HEK293 (cell line): Measurements from ENCODE around the gene ZCCHC10.

Experiments
- CTCF ChIA-PET: fragments of 350-600 bp; formaldehyde crosslinking; extraction: SDS; loops from one replicate; lab custom pipeline; 2021; ENCODE audit warnings: antibody characterized with exemption; lab: Yijun Ruan, JAX
- POLR2A ChIA-PET: fragments of 300-600 bp; formaldehyde crosslinking; extraction: SDS; loops from one replicate; lab custom pipeline; 2020; ENCODE audit warnings: antibody characterized with exemption, inconsistent platforms; lab: Yijun Ruan, JAX
- H3K27ac ChIP-seq: fragments of 200-500 bp; sonication (Bioruptor generic); 2 replicates; pipeline ENCODE4 v1.5.1; 2014; ENCODE audit warnings: low read depth, low read length, control low read depth, inconsistent platforms; ENCODE audit errors: extremely low read depth
- H3K36me3 ChIP-seq, 2 experiments: fragments of 200-500 bp in 1 of 2; sonication (Bioruptor generic) in 1 of 2; 1 replicate in 1 of 2; 2 replicates in 1 of 2; pipeline ENCODE4 v1.5.1; 2014 to 2017; ENCODE audit warnings: inconsistent platforms in 2 of 2, low read length in 2 of 2; ENCODE audit not compliant: control insufficient read depth in 2 of 2, insufficient read depth in 1 of 2
- H3K4me1 ChIP-seq: fragments of 200-500 bp; sonication (Bioruptor generic); 2 replicates; pipeline ENCODE4 v1.5.1; 2014; ENCODE audit warnings: mild to moderate bottlenecking, low read length, inconsistent platforms; ENCODE audit not compliant: control insufficient read depth, insufficient read depth
- H3K4me3 ChIP-seq: 2 replicates; pipeline ENCODE4 v1.5.1; 2011; ENCODE audit warnings: low read depth, mild to moderate bottlenecking, control low read depth, low read length, moderate library complexity
- H3K9me3 ChIP-seq: fragments of 200-500 bp; sonication (Bioruptor generic); 2 replicates; pipeline ENCODE4 v1.5.1; 2014; ENCODE audit warnings: low read depth, low read length, inconsistent platforms; ENCODE audit not compliant: control insufficient read depth, insufficient read depth
- BCL11B ChIP-seq: fragments of 450-650 bp; formaldehyde crosslinking; IDR thresholded peaks from 2 replicates; pipeline ENCODE4 v1.5.1; 2016; ENCODE audit warnings: low read depth, missing biosample characterization, missing genetic modification characterization
- KLF9 ChIP-seq: fragments of 450-650 bp; formaldehyde crosslinking; IDR thresholded peaks from 2 replicates; pipeline ENCODE4 v1.5.1; 2016; ENCODE audit warnings: missing biosample characterization, missing genetic modification characterization, low read depth
- MYNN ChIP-seq: fragments of 450-650 bp; formaldehyde crosslinking; IDR thresholded peaks from 2 replicates; pipeline ENCODE4 v1.5.1; 2016; ENCODE audit warnings: missing biosample characterization, missing genetic modification characterization, borderline replicate concordance
- SP3 ChIP-seq: fragments of 450-650 bp; formaldehyde crosslinking; IDR thresholded peaks from 2 replicates; pipeline ENCODE4 v1.5.1; 2016; ENCODE audit warnings: missing biosample characterization, missing genetic modification characterization
- TCF7L2 ChIP-seq: IDR thresholded peaks from 2 replicates; pipeline ENCODE4 v1.6.1; 2011; ENCODE audit warnings: low read depth, mild to moderate bottlenecking, inconsistent platforms, low read length, moderate library complexity, borderline replicate concordance
- WT1 ChIP-seq: fragments of 450-650 bp; formaldehyde crosslinking; IDR thresholded peaks from 2 replicates; pipeline ENCODE4 v1.5.1; 2016; ENCODE audit warnings: missing biosample characterization, missing genetic modification characterization
- YY2 ChIP-seq: fragments of 450-650 bp; formaldehyde crosslinking; IDR thresholded peaks from 2 replicates; pipeline ENCODE4 v1.5.1; 2016; ENCODE audit warnings: missing biosample characterization, missing genetic modification characterization
- ZBTB11 ChIP-seq: fragments of 450-650 bp; formaldehyde crosslinking; conservative IDR thresholded peaks from 2 replicates; pipeline ENCODE4 v1.5.1; 2016; ENCODE audit warnings: low read depth, missing biosample characterization, missing genetic modification characterization
- ZBTB49 ChIP-seq: fragments of 450-650 bp; formaldehyde crosslinking; IDR thresholded peaks from 2 replicates; pipeline ENCODE4 v1.5.1; 2016; ENCODE audit warnings: missing biosample characterization, missing genetic modification characterization, low read depth
- ZBTB8A ChIP-seq: fragments of 450-650 bp; formaldehyde crosslinking; IDR thresholded peaks from 2 replicates; pipeline ENCODE4 v1.5.1; 2016; ENCODE audit warnings: missing biosample characterization, missing genetic modification characterization
- ZEB2 ChIP-seq: fragments of 450-650 bp; formaldehyde crosslinking; IDR thresholded peaks from 2 replicates; pipeline ENCODE4 v1.5.1; 2016; ENCODE audit warnings: missing biosample characterization, missing genetic modification characterization
- ZIC2 ChIP-seq: fragments of 450-650 bp; formaldehyde crosslinking; IDR thresholded peaks from 2 replicates; pipeline ENCODE4 v1.5.1; 2016; ENCODE audit warnings: missing biosample characterization, missing genetic modification characterization
- ZNF211 ChIP-seq: fragments of 450-650 bp; formaldehyde crosslinking; IDR thresholded peaks from 2 replicates; pipeline ENCODE4 v1.5.1; 2016; ENCODE audit warnings: low read depth, missing biosample characterization, missing genetic modification characterization
- ZNF394 ChIP-seq: fragments of 450-650 bp; formaldehyde crosslinking; IDR thresholded peaks from 2 replicates; pipeline ENCODE4 v1.5.1; 2016; ENCODE audit warnings: missing biosample characterization, missing genetic modification characterization, mild to moderate bottlenecking, moderate library complexity, borderline replicate concordance
- ZNF501 ChIP-seq: fragments of 450-650 bp; formaldehyde crosslinking; IDR thresholded peaks from 2 replicates; pipeline ENCODE4 v1.5.1; 2016; ENCODE audit warnings: missing biosample characterization, missing genetic modification characterization
- ZNF561 ChIP-seq: fragments of 450-650 bp; IDR thresholded peaks from 2 replicates; pipeline ENCODE4 v1.5.1; 2018; ENCODE audit warnings: missing biosample characterization, missing genetic modification characterization, borderline replicate concordance
- ZNF571 ChIP-seq: fragments of 450-650 bp; formaldehyde crosslinking; IDR thresholded peaks from 2 replicates; pipeline ENCODE4 v1.5.0; 2017; ENCODE audit warnings: missing biosample characterization, missing genetic modification characterization
- ZNF692 ChIP-seq: fragments of 450-650 bp; formaldehyde crosslinking; IDR thresholded peaks from 2 replicates; pipeline ENCODE4 v1.5.1; 2016; ENCODE audit warnings: missing biosample characterization, missing genetic modification characterization
- ZNF843 ChIP-seq: fragments of 450-650 bp; formaldehyde crosslinking; IDR thresholded peaks from 2 replicates; pipeline ENCODE4 v1.5.1; 2016; ENCODE audit warnings: missing biosample characterization, missing genetic modification characterization
- TF ChIP-seq, protein P1 (sequence below): fragments of 450-650 bp; formaldehyde crosslinking; IDR thresholded peaks from 2 replicates; pipeline ENCODE4 v1.5.1; 2016; ENCODE audit warnings: missing biosample characterization, missing genetic modification characterization
- TF ChIP-seq, protein P2 (sequence below): fragments of 450-650 bp; formaldehyde crosslinking; optimal IDR thresholded peaks from 2 replicates; pipeline ENCODE3; 2016; ENCODE audit warnings: missing biosample characterization, mild to moderate bottlenecking, missing genetic modification characterization
- TF ChIP-seq, protein P3 (sequence below): fragments of 450-650 bp; formaldehyde crosslinking; IDR thresholded peaks from 2 replicates; pipeline ENCODE4 v1.5.1; 2016; ENCODE audit warnings: missing biosample characterization, missing genetic modification characterization

Gene ZCCHC10

GRCh38 chr5:133052317-133053175, 26.2 kb upstream of the ZCCHC10 start (continued):
- TF ChIP-seq, protein P1, sequence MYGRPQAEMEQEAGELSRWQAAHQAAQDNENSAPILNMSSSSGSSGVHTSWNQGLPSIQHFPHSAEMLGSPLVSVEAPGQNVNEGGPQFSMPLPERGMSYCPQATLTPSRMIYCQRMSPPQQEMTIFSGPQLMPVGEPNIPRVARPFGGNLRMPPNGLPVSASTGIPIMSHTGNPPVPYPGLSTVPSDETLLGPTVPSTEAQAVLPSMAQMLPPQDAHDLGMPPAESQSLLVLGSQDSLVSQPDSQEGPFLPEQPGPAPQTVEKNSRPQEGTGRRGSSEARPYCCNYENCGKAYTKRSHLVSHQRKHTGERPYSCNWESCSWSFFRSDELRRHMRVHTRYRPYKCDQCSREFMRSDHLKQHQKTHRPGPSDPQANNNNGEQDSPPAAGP (tag by site-specific recombination), result 0 out of 2 replicates have a peak, but pooled peaks have one; percentile 15
- TF ChIP-seq ZNF561 (tag by site-specific recombination) (no peak), WT1 (no peak), BCL11B (peak; percentile 16; the same call in 1 of the 2 replicates), KLF9 (tag by site-specific recombination) (peak; percentile 64; the same call in 1 of the 2 replicates), ZBTB11 (tag by site-specific recombination) (peak; percentile 44; the same call in 1 of the 2 replicates), ZNF571 (no peak), ZNF211 (tag by site-specific recombination) (no peak)

DNA sequence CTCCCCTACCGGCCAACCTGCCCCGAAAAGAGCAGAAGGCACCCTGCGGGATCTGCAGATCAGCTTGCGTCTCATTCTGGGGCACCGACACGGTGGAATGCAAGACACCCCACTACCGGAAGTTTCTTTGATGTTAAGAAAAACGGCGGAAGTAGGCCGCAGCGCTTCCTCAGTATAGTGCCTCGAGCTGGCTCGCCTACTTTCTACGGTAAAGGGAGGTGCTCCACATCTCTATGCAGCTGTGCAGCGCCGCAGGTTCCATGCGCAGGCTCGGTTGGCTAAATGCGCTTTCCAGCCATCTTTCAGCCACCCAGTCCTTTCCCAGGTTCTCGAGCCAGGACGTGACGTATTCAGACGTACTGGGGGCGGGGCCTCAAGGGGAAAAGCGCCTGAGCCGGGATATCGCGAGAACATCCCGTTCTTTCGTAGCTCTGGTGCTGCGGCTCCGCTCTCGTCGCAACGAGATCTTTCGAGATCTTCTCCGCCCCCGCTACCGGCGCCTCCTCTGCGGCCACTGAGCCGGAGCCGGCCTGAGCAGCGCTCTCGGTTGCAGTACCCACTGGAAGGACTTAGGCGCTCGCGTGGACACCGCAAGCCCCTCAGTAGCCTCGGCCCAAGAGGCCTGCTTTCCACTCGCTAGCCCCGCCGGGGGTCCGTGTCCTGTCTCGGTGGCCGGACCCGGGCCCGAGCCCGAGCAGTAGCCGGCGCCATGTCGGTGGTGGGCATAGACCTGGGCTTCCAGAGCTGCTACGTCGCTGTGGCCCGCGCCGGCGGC, 25.4 kb upstream of the ZCCHC10 start, which contains the start of gene HSPA4:
HSPA4 (plus strand) TSS at position 472 of the 775 bp plus-strand sequence; CDS start at position 710, 238 bp downstream.
- ChIA-PET POLR2A (interaction anchor here (0.7 to 2.6 kb wide), 18 partner anchors 8 to 990 kb away, joined by 3 to 23 read pairs (median 4); partner anchors contain the start of genes AFF4, GDF9 and UQCRQ), CTCF (interaction anchor here (0.7 kb wide), 1 partner anchor 244 kb away, joined by 4 read pairs; no protein-coding TSS in a partner anchor)
- Histone ChIP-seq H3K4me1 (peaks cover 19% of the 10 kb centered on the region), H3K9me3 (no peaks in the 10 kb centered on the region), H3K27ac (peak within 1 kb of the TSS; percentile 97), H3K4me3 (peak within 1 kb of the TSS; percentile 94), H3K36me3 (no peaks in the 10 kb centered on the region)
- TF ChIP-seq SP3 (tag by site-specific recombination) (peak; percentile 86), ZEB2 (tag by site-specific recombination) (peak; percentile 61), TCF7L2 (peak; percentile 96), ZNF501 (tag by site-specific recombination) (peak; percentile 36), MYNN (tag by site-specific recombination) (no peak), ZBTB8A (tag by site-specific recombination) (peak; percentile 58; the same call in 1 of the 2 replicates), ZNF692 (peak; percentile 40; the same call in 1 of the 2 replicates), YY2 (peak; percentile 61), ZNF843 (tag by site-specific recombination) (no peak; the same call in 1 of the 2 replicates), ZNF394 (tag by site-specific recombination) (peak; percentile 71; the same call in 1 of the 2 replicates), ZIC2 (peak; percentile 22; the same call in 1 of the 2 replicates), ZBTB49 (tag by site-specific recombination) (no peak)
- TF ChIP-seq, protein P2, sequence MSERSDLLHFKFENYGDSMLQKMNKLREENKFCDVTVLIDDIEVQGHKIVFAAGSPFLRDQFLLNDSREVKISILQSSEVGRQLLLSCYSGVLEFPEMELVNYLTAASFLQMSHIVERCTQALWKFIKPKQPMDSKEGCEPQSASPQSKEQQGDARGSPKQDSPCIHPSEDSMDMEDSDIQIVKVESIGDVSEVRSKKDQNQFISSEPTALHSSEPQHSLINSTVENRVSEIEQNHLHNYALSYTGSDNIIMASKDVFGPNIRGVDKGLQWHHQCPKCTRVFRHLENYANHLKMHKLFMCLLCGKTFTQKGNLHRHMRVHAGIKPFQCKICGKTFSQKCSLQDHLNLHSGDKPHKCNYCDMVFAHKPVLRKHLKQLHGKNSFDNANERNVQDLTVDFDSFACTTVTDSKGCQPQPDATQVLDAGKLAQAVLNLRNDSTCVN (tag by site-specific recombination), result peak; percentile 70
- TF ChIP-seq, protein P3, sequence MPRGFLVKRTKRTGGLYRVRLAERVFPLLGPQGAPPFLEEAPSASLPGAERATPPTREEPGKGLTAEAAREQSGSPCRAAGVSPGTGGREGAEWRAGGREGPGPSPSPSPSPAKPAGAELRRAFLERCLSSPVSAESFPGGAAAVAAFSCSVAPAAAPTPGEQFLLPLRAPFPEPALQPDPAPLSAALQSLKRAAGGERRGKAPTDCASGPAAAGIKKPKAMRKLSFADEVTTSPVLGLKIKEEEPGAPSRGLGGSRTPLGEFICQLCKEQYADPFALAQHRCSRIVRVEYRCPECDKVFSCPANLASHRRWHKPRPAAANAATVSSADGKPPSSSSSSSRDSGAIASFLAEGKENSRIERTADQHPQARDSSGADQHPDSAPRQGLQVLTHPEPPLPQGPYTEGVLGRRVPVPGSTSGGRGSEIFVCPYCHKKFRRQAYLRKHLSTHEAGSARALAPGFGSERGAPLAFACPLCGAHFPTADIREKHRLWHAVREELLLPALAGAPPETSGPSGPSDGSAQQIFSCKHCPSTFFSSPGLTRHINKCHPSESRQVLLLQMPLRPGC (tag by site-specific recombination), result peak; percentile 19; the same call in 1 of the 2 replicates
